ENCODE measurements around the gene DSC2.
"Not testable (repeated sequence)": the region's sequence is repeated elsewhere in the genome, so short reads cannot be mapped to it uniquely, and the experiment has no call there.

The DSC2 gene

DNA sequence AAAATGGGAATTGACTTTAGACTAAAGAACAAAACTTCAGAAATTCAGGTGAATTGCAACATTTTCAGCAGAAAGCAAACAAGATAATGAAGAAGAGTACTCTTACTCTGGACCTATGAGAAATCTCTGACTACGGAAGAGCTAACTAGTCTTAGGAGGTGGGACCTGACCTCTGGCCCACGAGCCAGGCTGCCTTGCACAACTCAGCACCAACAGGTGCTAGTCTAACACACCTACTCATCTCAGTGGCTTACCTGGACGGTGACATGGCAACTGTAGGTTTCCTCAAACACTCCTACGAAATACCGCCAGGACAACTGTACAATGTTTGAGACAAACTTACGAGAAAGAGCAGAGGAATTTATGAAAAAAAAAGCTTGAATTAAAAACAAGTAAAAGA, 56.6 kb downstream of the DSC2 start:
- DNase-seq = no peak

GRCh38 chr18:31044926-31045325, 57.3 kb downstream of the DSC2 start:
- no peak for DNase-seq

GRCh38 chr18:31043709-31044108, 58.5 kb downstream of the DSC2 start:
- DNase-seq = no peak

DNA sequence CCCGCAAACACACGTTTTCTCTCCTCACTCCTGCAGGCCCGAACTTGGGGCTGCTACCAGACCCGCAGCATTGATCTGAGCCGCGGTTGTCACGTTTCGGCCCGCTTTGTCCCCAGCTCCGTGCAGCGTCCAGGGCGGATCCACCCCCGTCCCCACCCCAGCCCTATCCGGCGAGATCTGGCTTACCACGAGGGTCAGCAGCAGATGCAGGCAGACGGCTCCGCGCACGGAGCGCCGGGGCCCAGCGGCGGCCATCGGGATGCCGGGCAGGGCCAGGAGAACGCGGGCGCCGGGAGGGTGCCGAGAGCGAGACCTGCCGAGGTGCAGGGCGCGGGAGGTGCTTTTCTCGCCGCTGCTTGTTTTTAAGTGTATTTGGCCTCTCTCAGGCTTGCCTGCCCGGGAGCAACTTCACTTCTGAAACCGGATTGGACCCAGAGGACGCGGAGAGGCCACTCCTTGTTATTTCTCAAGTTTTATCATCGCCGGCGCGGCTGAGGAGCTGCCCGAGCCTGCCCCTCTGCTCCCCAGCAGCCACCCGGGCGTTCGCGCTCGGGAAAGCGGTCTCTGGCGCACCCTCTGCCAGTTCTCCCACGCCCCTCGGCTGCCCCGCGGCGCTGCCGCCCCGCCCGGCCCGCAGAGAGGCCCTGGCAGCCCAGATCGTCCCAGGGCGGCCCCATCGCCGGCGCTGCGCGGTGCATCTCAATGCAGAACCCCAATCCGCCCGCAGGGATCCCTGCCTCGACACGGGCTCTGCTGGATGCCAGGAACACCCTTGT, 59.6 kb downstream of the DSC2 start, which contains the start of gene DSC3:
Gene DSC3 (minus strand): TSS at position 337 of the 776 bp plus-strand sequence. CDS start 82 bp downstream, at position 255.
- no peak for DNase-seq

GRCh38 chr18:31042084-31042405, 60.2 kb downstream of the DSC2 start:
- DNase-seq = no peak

DNA sequence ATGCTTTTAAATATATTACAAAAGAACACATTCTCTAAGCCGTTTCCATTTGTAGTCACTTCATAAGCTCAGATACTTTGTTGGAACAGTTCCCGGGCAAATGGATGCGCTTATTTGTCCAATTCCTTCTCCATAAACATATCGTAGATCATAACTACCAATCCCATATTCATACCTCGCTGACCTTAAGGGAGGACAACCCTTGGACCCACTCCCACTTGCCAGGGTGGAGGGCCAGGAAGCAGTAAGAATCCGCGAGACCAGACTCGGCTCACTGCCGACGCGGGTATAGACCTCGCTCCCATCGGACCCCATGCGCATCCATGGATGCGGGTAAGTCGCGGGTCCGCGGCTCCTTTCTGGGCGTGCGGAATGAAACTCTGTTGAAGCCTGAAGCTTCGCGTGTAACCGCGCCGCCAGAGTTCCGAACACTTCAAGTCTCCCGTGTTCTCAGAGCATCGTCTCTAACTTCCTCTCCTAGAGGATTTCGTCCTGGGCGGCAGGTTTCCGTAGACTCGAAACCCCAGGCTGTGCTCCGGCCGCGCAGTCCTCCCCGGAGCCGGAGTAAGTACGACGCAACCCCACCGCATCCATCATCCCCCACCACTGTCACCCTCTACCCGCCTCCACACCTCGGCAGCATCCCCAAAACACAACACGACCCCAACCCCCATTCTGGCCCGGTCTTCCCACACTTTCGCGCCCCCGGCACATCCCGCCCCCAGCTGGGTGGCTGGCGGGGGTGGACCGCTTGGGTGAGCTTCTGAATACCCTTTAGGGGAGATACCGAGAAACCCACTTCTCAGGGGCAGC, 60.7 kb downstream of the DSC2 start:
- DNase-seq = no peak

- DNase-seq = no peak
These were observed 61.4 kb downstream of the DSC2 start for GRCh38 chr18:31040686-31041270.

GRCh38 chr18:31039426-31039825, 62.8 kb downstream of the DSC2 start:
- no peak for DNase-seq

- DNase-seq = not testable (repeated sequence)
These were observed 64.5 kb downstream of the DSC2 start for GRCh38 chr18:31037686-31038085.

DNA sequence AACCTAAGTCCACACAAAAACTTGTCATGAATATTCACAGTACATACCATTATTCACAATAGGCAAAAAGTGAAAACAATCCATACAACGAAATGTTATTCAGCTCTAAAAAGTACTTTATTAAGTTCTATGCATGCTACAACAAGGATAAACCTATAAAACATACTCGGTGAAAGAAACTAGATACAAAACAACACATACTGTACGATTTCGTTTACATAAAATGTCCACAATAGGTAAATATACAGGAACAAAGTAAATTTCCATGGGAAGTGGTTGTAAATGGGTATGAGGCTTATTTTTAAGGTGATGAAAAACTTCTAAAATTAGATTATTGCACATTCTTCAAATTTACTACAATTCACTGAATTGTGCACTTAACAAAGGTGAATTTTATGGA, 67.7 kb downstream of the DSC2 start:
- no peak for DNase-seq

DNA sequence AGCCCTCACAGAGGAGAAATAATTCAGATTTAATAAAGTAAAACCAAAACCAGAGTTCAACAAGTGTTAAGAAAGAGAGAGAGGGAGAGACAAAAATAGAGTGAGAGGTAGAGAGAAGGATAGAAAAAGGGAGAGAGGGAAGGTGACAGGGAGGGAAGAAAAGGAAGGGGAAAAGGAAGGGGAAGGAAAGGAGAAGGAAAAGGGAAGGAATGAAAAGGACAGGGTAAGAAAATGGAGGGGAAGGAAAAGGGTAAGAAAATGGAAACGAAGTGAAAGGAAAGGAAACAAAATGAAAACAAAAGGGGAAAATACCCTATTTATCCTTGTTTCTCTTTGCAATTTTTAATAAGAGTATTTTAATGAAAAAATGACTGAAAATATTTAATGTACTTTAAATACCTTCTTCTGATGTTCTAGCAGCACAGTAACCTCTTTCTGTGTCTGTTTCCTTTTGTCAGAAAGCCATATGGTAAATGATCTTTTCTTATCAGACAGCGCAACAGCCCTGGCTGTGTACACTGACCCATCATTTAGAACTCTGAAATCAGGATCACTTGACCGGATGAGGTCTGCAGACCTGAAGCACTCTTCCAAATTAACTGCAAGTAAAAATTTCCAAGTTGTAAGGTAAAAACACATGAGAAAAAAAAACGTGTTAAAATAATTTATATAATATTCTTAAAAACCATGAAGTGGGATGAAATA, 71.5 kb downstream of the DSC2 start:
- DNase-seq = no peak

DNA sequence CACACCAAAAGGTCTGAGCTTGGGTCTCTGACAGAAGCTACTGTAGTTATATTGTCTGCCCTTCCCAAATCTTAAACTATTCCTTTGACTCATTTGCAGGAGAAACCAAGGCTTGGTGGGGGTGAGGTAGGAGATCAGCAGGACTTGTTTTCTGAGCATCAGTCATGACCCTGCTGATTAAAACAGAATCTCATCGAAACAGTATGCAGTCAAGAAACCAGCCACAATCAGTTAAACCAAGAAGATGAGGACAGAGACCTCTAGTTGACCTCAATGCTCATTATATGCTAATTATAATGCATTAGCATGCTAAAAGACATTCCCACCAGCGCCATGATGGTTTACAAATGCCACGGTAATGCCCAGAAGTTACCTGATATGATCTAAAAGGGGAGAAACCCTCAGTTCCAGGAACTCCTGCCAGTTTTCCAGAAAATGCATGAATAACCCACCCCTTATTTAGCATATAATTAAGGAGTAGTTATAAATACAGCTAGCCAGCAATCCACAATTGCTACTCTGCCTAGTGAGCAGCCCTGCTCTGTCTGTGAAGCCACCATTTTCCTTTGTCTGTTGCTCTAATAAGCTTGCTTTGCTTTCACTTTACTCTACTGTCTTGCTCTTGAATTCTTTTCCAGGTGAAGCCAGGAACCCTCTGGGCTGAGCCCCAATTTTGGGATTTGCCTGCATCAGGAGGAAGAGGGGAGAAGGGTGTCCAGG, 86.3 kb downstream of the DSC2 start:
- DNase-seq = no peak

DNA sequence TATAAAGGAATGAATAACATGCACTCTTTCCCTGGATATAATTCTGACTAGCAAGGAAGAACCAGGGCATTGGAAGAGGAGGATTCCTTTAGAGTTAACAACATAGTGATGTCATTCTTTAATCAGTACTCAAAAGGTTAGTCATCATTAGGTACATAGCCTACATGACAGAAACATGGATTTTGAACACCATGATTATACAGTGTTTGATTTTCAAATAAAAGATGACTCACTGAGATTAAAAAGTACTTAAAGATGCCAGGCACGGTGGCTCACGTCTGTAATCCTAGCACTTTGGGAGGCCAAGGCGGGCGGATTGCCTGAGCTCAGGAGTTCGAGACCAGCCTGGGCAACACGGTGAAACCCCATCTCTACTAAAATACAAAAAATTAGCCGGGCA, 90.8 kb downstream of the DSC2 start:
- not testable (repeated sequence) for DNase-seq

DNA sequence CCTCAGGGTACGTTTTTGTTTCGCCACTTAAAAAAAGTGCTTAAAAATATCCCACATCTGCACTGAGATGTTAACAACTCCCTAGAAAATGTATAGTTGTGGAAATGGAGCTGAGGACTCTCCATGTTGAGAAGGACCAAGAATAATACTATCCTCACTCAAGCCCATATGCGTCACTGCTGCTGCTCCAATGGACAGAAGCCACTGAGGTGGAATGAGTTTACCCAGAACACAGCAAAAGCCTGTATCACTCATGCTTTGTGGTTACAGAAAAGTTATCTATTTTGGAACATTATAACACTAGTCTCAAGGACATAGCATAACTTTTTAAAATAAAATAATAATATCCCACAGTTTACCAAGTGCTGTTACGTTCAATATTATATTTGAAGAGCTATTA, 91.6 kb downstream of the DSC2 start:
- no peak for DNase-seq

Measured in anterior cingulate cortex (tissue), 58 donors.